ENCODE results near the gene MYLIP.

MYLIP gene

DNA sequence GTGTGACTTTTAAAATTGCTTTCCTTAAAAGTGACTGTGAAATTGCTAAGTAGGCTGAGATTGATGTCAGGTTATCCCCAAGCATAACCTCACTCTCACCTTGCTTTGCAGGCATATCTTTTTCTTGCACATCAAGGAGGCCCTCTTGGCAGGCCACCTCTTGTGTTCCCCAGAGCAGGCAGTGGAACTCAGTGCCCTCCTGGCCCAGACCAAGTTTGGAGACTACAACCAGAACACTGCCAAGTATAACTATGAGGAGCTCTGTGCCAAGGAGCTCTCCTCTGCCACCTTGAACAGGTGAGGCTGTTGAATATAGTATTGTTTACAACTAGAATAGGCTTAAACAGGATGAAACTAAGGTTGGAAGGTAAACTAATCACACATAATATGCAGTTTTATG lies 12.6 kb downstream of the MYLIP start:
- H3K9me3 ChIP-seq (ENCODE audit: control insufficient read depth, insufficient read depth, low read depth, low read length) = no peaks in the 10 kb centered on the region
- CTCF ChIA-PET = interaction anchor here (1.1 kb wide), 1 partner anchor 247 kb away, joined by 3 read pairs; no protein-coding TSS in a partner anchor
- H3K27ac ChIP-seq (ENCODE audit: extremely low read depth, low read depth, low read length) = no peak overlapping the region
- H3K4me3 ChIP-seq (ENCODE audit: low read depth, low read length) = no peak overlapping the region
- TF ChIP-seq ZNF623 (tag by site-specific recombination; IDR thresholded peaks at IDR 0.05) = no peak
- no peak for TF ChIP-seq GLIS1 (tag by site-specific recombination; IDR thresholded peaks at IDR 0.05)
- TF ChIP-seq ZNF426 (tag by site-specific recombination; IDR thresholded peaks at IDR 0.05) = no peak
- no peak for TF ChIP-seq ZNF248 (tag by site-specific recombination; IDR thresholded peaks at IDR 0.05)
- no peak for TF ChIP-seq ZBTB6 (tag by site-specific recombination; IDR thresholded peaks at IDR 0.05)
- no peak for TF ChIP-seq ZNF792 (tag by site-specific recombination; IDR thresholded peaks at IDR 0.05)
- TF ChIP-seq ZSCAN23 (tag by site-specific recombination; IDR thresholded peaks at IDR 0.05) = no peak
- TF ChIP-seq ZNF558 (tag by site-specific recombination; IDR thresholded peaks at IDR 0.05) = no peak
- no peak for TF ChIP-seq ZNF707 (tag by site-specific recombination; IDR thresholded peaks at IDR 0.05)
- TF ChIP-seq ZNF2 (tag by site-specific recombination; IDR thresholded peaks at IDR 0.05) = no peak
- TF ChIP-seq OSR2 (tag by site-specific recombination; IDR thresholded peaks at IDR 0.05) = no peak
- no peak for TF ChIP-seq SP7 (tag by site-specific recombination; IDR thresholded peaks at IDR 0.05)
- TF ChIP-seq ZNF138 (tag by site-specific recombination; IDR thresholded peaks at IDR 0.05; ENCODE audit: borderline replicate concordance) = no peak
- TF ChIP-seq ZNF658 (tag by site-specific recombination; IDR thresholded peaks at IDR 0.05) = no peak
- TF ChIP-seq ZBTB8A (tag by site-specific recombination; IDR thresholded peaks at IDR 0.05) = no peak
- POLR2A ChIA-PET = no interaction called here
- H3K36me3 ChIP-seq (ENCODE audit: control insufficient read depth in 2 of 2, insufficient read depth in 1 of 2, low read length in 2 of 2) = peaks cover 33 to 75% of the 10 kb centered on the region in 2 experiments
- H3K4me1 ChIP-seq (ENCODE audit: control insufficient read depth, insufficient read depth, low read length) = peaks cover 26% of the 10 kb centered on the region

- no peak overlapping the region for H3K27ac ChIP-seq (ENCODE audit: extremely low read depth, low read depth, low read length)
- CTCF ChIA-PET = interaction anchor here (1.4 kb wide), 1 partner anchor 38 kb away, joined by 3 read pairs; no protein-coding TSS in a partner anchor
- H3K36me3 ChIP-seq (ENCODE audit: control insufficient read depth in 2 of 2, insufficient read depth in 1 of 2, low read length in 2 of 2) = peaks cover 44 to 95% of the 10 kb centered on the region in 2 experiments; a peak in 2 of 3 replicates
- H3K4me1 ChIP-seq (ENCODE audit: control insufficient read depth, insufficient read depth, low read length) = peaks cover 12% of the 10 kb centered on the region
- POLR2A ChIA-PET = no interaction called here
- H3K4me3 ChIP-seq (ENCODE audit: low read depth, low read length) = no peak overlapping the region
- H3K9me3 ChIP-seq (ENCODE audit: control insufficient read depth, insufficient read depth, low read depth, low read length) = no peaks in the 10 kb centered on the region
- no peak for TF ChIP-seq ZNF426 (tag by site-specific recombination; IDR thresholded peaks at IDR 0.05)
- no peak for TF ChIP-seq ZXDB (tag by site-specific recombination; IDR thresholded peaks at IDR 0.05)
- TF ChIP-seq ZBTB21 (tag by site-specific recombination; IDR thresholded peaks at IDR 0.05) = no peak
- TF ChIP-seq PBX3 (CRISPR knock-in tag; IDR thresholded peaks at IDR 0.05) = no peak
- TF ChIP-seq ZNF623 (tag by site-specific recombination; IDR thresholded peaks at IDR 0.05) = no peak
- no peak for TF ChIP-seq ZNF221 (tag by site-specific recombination; IDR thresholded peaks at IDR 0.05; ENCODE audit: borderline replicate concordance)
- no peak for TF ChIP-seq REPIN1 (tag by site-specific recombination; IDR thresholded peaks at IDR 0.05; ENCODE audit: low read depth)
- TF ChIP-seq ZFP3 (tag by site-specific recombination; IDR thresholded peaks at IDR 0.05; ENCODE audit: low read depth) = no peak
- TF ChIP-seq ZNF521 (tag by site-specific recombination; IDR thresholded peaks at IDR 0.05) = no peak
Observed at GRCh38 chr6:16145038-16145437, 16.2 kb downstream of the MYLIP start.

DNA sequence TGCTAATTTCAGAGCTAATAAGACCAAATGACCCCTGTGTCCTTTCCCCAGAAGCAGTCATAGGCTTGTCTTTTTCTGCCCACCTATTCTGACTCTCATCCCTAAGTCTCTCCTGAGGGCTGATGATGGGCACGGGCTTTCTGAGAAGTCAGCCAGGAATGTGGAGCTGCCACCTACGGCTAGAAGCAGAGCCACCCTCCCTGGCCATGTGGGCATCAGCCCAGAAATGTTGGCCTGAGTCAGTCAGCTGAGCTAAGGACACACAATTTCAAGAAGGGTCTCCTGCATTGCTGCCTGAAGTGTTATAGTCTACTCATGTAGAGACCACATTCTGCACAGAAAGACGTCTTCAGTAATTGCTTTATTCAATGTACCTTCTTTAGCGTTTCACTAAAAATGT lies 17.1 kb downstream of the MYLIP start:
- H3K36me3 ChIP-seq (ENCODE audit: control insufficient read depth in 2 of 2, insufficient read depth in 1 of 2, low read length in 2 of 2) = peaks cover 47 to 95% of the 10 kb centered on the region in 2 experiments
- H3K4me1 ChIP-seq (ENCODE audit: control insufficient read depth, insufficient read depth, low read length) = peaks cover 12% of the 10 kb centered on the region
- POLR2A ChIA-PET = interaction anchor here (2.3 kb wide), 1 partner anchor 17 kb away, joined by 8 read pairs; the partner anchor contains the start of gene MYLIP
- no peak overlapping the region for H3K4me3 ChIP-seq (ENCODE audit: low read depth, low read length)
- H3K9me3 ChIP-seq (ENCODE audit: control insufficient read depth, insufficient read depth, low read depth, low read length) = no peaks in the 10 kb centered on the region
- CTCF ChIA-PET = interaction anchor here (0.6 to 1.9 kb wide), 2 partner anchors 13 to 455 kb away, joined by 3 to 5 read pairs; no protein-coding TSS in a partner anchor
- TF ChIP-seq ZFHX2 (tag by site-specific recombination; conservative IDR thresholded peaks at IDR 0.05) = peak; percentile 33
- TF ChIP-seq, protein P1, sequence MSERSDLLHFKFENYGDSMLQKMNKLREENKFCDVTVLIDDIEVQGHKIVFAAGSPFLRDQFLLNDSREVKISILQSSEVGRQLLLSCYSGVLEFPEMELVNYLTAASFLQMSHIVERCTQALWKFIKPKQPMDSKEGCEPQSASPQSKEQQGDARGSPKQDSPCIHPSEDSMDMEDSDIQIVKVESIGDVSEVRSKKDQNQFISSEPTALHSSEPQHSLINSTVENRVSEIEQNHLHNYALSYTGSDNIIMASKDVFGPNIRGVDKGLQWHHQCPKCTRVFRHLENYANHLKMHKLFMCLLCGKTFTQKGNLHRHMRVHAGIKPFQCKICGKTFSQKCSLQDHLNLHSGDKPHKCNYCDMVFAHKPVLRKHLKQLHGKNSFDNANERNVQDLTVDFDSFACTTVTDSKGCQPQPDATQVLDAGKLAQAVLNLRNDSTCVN (tag by site-specific recombination; optimal IDR thresholded peaks at IDR 0.05) = peak; percentile 9
- TF ChIP-seq ZNF544 (tag by site-specific recombination; IDR thresholded peaks at IDR 0.05) = no peak
- TF ChIP-seq EGR2 (tag by site-specific recombination; IDR thresholded peaks at IDR 0.05; ENCODE audit: low read depth) = no peak
- peak; percentile 42; the same call in 1 of the 2 replicates for TF ChIP-seq ZNF335 (tag by site-specific recombination; conservative IDR thresholded peaks at IDR 0.05)
- TF ChIP-seq ZNF239 (tag by site-specific recombination; IDR thresholded peaks at IDR 0.05) = no peak
- peak overlapping the region; percentile 73 for H3K27ac ChIP-seq (ENCODE audit: extremely low read depth, low read depth, low read length)
